SH-SY5Y (cell line): Measurements from ENCODE around the gene CACNA1B.

Experiments
- GATA2 ChIP-seq: IDR thresholded peaks from 2 replicates; pipeline ENCODE4 v1.6.1; 2011; ENCODE audit warnings: mild to moderate bottlenecking, low read depth, low read length
- GATA3 ChIP-seq: IDR thresholded peaks from 2 replicates; pipeline ENCODE4 v1.6.1; 2011; ENCODE audit warnings: low read depth, mild to moderate bottlenecking, low read length, moderate library complexity

DNA sequence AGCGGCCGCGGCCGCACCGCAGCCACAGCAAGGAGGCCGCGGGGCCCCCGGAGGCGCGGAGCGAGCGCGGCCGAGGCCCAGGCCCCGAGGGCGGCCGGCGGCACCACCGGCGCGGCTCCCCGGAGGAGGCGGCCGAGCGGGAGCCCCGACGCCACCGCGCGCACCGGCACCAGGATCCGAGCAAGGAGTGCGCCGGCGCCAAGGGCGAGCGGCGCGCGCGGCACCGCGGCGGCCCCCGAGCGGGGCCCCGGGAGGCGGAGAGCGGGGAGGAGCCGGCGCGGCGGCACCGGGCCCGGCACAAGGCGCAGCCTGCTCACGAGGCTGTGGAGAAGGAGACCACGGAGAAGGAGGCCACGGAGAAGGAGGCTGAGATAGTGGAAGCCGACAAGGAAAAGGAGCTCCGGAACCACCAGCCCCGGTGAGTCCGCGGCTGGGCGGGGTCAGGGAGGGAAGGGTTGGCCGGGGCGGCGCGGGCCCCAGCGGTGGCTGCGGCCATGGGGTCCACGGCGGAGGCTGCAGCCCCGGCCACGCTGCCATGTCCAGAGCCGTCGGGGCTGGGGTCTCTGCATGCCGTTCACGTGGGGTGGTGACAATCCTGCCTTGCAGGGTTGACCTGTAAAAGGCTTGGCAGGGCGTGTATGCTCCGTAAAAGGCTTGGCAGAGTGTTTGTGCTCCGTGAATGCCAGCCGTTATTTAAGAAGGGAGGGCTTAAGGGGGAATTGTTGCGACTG is 146.0 kb downstream of the CACNA1B start:
- no peak for TF ChIP-seq GATA2
- no peak for TF ChIP-seq GATA3
